Thoracic aorta (tissue), 2 donors: ENCODE results near the gene TXN. TPM values are rescaled to one million over a fixed set of nuclear protein-coding genes. Genes with fewer than 3 reads are reported as not detected.

ENCODE experiments used
- ATAC-seq: fragments of 150-250 bp; one replicate; pipeline ENCODE4 v1.8.0; 2017; ENCODE audit warnings: low read depth; ENCODE audit not compliant: insufficient number of reproducible peaks, low FRiP score
- DNase-seq: peaks from one replicate; pipeline ENCODE4 v3.0.0-alpha.2; 2020; ENCODE audit warnings: low spot score
- H3K27ac ChIP-seq, 2 donors: fragments of 200-600 bp; sonication (generic); 1 replicate in 1 of 2; 2 replicates in 1 of 2; pipeline ENCODE4 v1.5.1; 2016; ENCODE audit warnings: mild to moderate bottlenecking in 2 of 2, moderate library complexity in 2 of 2
- H3K27me3 ChIP-seq: fragments of 200-600 bp; sonication (generic); replicated peaks from 2 replicates; pipeline ENCODE4 v1.6.0; 2016; ENCODE audit warnings: mild to moderate bottlenecking; ENCODE audit not compliant: insufficient read depth
- H3K36me3 ChIP-seq: fragments of 200-600 bp; sonication (generic); one replicate; pipeline ENCODE4 v1.5.1; 2016
- H3K4me1 ChIP-seq, 2 donors: fragments of 200-600 bp; sonication (generic); 1 replicate in 1 of 2; 2 replicates in 1 of 2; pipeline versions ENCODE4 v1.5.1 to v1.6.0; 2016; ENCODE audit warnings: low read depth in 2 of 2, mild to moderate bottlenecking in 1 of 2; ENCODE audit not compliant: control insufficient read depth in 1 of 2
- H3K4me3 ChIP-seq: fragments of 200-600 bp; sonication (generic); 2 replicates; pipeline ENCODE4 v1.5.1; 2016; ENCODE audit warnings: mild to moderate bottlenecking
- H3K9me3 ChIP-seq: fragments of 200-600 bp; sonication (generic); 2 replicates; pipeline ENCODE4 v1.5.1; 2016
- total RNA-seq, 2 donors: library from RNA; depleted of rRNA; stranded (reverse); fragments of >200 nt; gene quantifications; one replicate each; pipeline versions ENCODE4 v1.1.0 to v1.2.3, GENCODE V29; 2016
- TF ChIP-seq, protein P1 (sequence below): fragments of 200-600 bp; sonication (generic); IDR thresholded peaks from one replicate; pipeline ENCODE4 v1.5.1; 2019; ENCODE audit warnings: antibody characterized with exemption

TXN gene
- total RNA-seq, 2 donors from 2014 or later = 47.5 to 105 TPM

DNA sequence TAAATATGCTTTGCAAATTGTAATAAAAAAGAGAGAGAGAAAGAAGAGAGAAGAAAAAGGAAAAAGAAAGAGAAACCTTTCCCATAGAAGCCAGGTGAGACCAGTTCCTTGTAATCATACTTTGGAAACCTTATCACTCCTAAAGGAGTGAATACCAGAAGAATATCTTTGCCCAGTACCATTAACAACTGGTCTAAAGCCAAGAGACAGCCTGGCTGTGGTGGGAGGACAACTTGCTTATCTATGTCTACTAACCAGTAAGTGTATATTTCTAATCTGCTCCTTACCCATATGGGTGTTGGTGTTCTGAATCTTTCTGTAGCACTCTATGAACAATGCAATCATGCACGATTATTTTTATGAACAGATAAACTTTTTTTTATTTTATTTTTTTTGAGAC lies 10.5 kb upstream of the TXN start:
- ATAC-seq = no peak

DNA sequence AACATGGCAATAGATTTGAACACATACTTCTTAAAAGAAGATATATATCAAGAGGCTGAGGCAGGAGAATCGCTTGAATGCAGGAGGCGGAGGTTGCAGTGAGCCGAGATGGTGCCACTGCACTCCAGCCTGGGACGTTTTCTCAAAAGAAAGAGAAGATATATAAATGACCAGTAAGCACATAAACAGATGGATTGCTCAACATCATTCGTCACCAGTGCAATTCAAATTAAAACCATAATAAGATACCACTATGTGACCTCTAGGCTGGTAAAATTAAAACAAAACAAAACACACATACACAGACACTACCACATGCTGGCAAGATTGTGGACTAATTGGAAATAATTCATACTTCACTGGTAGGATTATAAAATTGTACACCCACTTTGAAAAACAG lies 5.3 kb upstream of the TXN start:
- TF ChIP-seq, protein P1, sequence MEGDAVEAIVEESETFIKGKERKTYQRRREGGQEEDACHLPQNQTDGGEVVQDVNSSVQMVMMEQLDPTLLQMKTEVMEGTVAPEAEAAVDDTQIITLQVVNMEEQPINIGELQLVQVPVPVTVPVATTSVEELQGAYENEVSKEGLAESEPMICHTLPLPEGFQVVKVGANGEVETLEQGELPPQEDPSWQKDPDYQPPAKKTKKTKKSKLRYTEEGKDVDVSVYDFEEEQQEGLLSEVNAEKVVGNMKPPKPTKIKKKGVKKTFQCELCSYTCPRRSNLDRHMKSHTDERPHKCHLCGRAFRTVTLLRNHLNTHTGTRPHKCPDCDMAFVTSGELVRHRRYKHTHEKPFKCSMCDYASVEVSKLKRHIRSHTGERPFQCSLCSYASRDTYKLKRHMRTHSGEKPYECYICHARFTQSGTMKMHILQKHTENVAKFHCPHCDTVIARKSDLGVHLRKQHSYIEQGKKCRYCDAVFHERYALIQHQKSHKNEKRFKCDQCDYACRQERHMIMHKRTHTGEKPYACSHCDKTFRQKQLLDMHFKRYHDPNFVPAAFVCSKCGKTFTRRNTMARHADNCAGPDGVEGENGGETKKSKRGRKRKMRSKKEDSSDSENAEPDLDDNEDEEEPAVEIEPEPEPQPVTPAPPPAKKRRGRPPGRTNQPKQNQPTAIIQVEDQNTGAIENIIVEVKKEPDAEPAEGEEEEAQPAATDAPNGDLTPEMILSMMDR = no peak

More for the DNA sequence above, 10.5 kb upstream of the TXN start:
- H3K4me3 ChIP-seq = no peak overlapping the region
- no peaks in the 10 kb centered on the region for H3K9me3 ChIP-seq
- no peak overlapping the region for H3K27ac ChIP-seq
- TF ChIP-seq, protein P1 = no peak
- no peak for DNase-seq
- no peaks in the 10 kb centered on the region for H3K27me3 ChIP-seq
- no peaks in the 10 kb centered on the region for H3K4me1 ChIP-seq
- H3K36me3 ChIP-seq = no peaks in the 10 kb centered on the region

DNA sequence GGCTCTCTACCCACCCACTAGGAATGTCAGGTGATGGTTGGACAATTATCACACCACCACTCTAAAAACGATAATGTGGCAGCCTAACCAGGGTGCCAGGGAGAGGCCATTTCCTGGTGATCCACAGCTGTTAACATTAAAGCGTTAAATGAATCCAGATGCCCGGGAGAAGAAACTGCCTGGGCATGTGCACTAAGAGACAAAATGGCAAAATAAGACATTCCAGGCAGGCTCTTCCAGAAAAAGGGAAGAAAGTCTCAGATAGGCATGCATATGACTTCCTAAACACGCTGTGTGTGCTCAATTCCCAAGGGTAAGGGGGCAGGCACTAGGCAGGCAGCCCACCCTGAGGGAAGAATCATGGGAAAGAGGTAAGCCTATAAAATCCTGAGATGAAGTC lies 4.6 kb upstream of the TXN start:
- Histone ChIP-seq H3K9me3 (no peaks in the 10 kb centered on the region), H3K27me3 (no peaks in the 10 kb centered on the region), H3K27ac (no peak overlapping the region), H3K4me3 (no peak overlapping the region), H3K36me3 (no peaks in the 10 kb centered on the region), H3K4me1 (peaks cover 6 to 8% of the 10 kb centered on the region in 2 donors)
- DNase-seq (no peak), ATAC-seq (no peak)
- TF ChIP-seq, protein P1 = no peak

More for the DNA sequence above, 5.3 kb upstream of the TXN start:
- ATAC-seq (no peak), DNase-seq (no peak)
- Histone ChIP-seq H3K4me1 (peaks cover 6 to 8% of the 10 kb centered on the region in 2 donors), H3K27me3 (no peaks in the 10 kb centered on the region), H3K36me3 (no peaks in the 10 kb centered on the region), H3K27ac (no peak overlapping the region), H3K4me3 (no peak overlapping the region), H3K9me3 (no peaks in the 10 kb centered on the region)

DNA sequence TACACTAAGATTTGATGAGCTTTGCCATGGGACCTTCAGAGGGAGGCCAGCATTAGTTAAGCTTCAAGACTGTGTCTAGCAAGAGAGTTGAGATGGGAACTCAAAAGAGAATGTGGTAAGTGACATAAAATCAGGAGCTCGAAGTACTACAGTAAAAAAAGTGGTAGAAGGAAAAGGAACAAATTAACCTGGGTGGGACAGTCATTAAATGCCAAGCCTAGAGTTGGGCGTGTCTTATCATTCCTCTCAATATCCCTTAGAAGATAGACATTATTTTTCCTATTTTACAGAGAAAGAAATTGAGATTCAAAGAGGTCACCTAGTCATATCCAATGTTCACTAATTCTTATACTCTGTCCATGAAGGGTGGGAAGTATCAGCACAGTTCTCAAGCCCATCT lies 3.3 kb upstream of the TXN start:
- DNase-seq = no peak
- no peak overlapping the region for H3K27ac ChIP-seq
- no peaks in the 10 kb centered on the region for H3K27me3 ChIP-seq
- no peaks in the 10 kb centered on the region for H3K9me3 ChIP-seq
- H3K4me1 ChIP-seq = peaks cover 11 to 15% of the 10 kb centered on the region in 2 donors
- ATAC-seq = no peak
- no peak overlapping the region for H3K4me3 ChIP-seq
- H3K36me3 ChIP-seq = no peaks in the 10 kb centered on the region
- TF ChIP-seq, protein P1 = no peak

DNA sequence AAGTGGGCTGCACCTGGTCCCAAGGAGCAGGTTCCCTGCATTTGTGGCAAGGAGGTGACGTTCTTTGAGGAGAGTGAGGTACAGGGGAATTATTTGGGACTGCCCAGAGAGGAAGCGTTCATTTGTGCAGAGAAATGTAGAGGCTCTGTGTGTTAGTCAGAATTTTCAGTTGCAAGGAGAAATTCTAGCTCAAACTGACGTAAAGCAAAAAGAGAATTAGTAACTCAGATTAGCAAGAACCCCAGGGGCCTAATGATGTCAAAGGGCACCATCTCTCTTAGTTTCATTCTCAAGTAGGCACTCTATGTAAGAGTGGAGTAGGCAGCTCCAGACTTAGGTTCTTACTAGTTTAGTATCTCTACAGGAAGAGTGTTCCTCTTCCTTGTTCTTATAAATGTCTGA lies 2.4 kb upstream of the TXN start:
- peaks cover 15 to 23% of the 10 kb centered on the region in 2 donors for H3K4me1 ChIP-seq
- no peak overlapping the region for H3K4me3 ChIP-seq
- no peak for DNase-seq
- no peaks in the 10 kb centered on the region for H3K27me3 ChIP-seq
- TF ChIP-seq, protein P1 = no peak
- no peak overlapping the region for H3K27ac ChIP-seq
- H3K9me3 ChIP-seq = no peaks in the 10 kb centered on the region
- H3K36me3 ChIP-seq = no peaks in the 10 kb centered on the region
- no peak for ATAC-seq
